ENCODE data around the gene TGIF2. TPM values are rescaled to one million over a fixed set of nuclear protein-coding genes. Genes with fewer than 3 reads are reported as not detected.
A peak's percentile ranks its signal among the peaks of the same experiment; 100 is the strongest.

The TGIF2 gene
- total and polyA plus RNA-seq, 9 of the 15 experiments (the other 6 are each of a cell fraction or from before 2014, with no cell fraction given), result 6.8 to 27.8 (median 15.7) TPM

DNA sequence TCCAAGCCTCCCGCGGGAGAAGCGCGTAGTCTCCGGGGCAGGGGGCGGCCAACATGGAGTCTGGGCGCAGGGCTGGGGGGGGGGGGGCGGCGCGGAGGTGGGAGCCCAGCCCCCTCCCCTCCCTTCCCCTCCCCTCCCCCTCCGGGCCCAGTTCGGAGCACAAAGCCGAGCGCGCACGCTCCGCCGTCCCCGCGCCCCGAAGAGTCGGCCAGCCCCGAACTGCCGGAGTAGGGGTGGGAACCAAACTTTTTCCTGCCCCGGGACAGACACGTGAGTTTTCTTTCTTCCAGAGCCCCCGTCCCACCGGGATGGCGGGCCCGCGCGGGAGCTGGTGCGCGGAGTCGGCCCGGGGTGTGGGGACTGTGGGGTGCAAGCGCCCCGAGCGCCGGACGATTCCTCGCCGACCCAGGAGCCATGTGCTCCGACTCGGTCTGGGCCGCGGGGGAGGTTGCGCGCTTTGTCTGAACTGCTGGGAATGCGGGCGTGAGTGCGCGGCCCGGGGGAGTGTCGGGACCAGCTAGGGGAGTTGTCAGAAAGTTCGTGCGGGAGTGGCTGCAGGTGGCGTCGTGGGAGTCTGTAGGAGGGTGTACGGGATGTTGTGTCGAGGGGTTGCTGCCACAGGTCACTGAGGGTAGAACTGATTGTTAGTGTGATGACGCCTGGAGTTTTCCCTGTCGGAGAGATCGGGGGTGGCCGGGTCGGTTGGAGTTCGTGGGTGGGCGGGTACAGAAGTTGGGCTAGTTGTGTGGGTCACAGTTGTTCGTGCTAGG lies 1.2 kb downstream of the TGIF2 start (continued):
- TF ChIP-seq PCBP1 (IDR thresholded peaks at IDR 0.05; ENCODE audit: low read depth, low read length, poor library complexity, severe bottlenecking) (peak; percentile 64), ARID1B (IDR thresholded peaks at IDR 0.05) (peak; percentile 50), DMBX1 (CRISPR knock-in tag; IDR thresholded peaks at IDR 0.05; ENCODE audit: borderline replicate concordance) (peak; percentile 40; the same call in 1 of the 2 replicates), HLTF (IDR thresholded peaks at IDR 0.05) (0 out of 2 replicates have a peak, but pooled peaks have one; percentile 58), ZNF282 (CRISPR knock-in tag; IDR thresholded peaks at IDR 0.05) (no peak), ZSCAN32 (CRISPR knock-in tag; IDR thresholded peaks at IDR 0.05) (no peak), FIP1L1 (IDR thresholded peaks at IDR 0.05; ENCODE audit: low read depth, low read length, poor library complexity, severe bottlenecking) (peak; percentile 56), CHD2 (IDR thresholded peaks at IDR 0.05; ENCODE audit: low read depth, low read length) (0 out of 2 replicates have a peak, but pooled peaks have one; percentile 7), ZNF76 (CRISPR knock-in tag; IDR thresholded peaks at IDR 0.05; ENCODE audit: borderline replicate concordance) (no peak), SUPT5H (IDR thresholded peaks at IDR 0.05) (peak; percentile 70), HDAC1 (IDR thresholded peaks at IDR 0.05) (peak in 1 of 2 experiments; percentile 92; a peak in 2 of 4 replicates)
- TF ChIP-seq, protein P1, sequence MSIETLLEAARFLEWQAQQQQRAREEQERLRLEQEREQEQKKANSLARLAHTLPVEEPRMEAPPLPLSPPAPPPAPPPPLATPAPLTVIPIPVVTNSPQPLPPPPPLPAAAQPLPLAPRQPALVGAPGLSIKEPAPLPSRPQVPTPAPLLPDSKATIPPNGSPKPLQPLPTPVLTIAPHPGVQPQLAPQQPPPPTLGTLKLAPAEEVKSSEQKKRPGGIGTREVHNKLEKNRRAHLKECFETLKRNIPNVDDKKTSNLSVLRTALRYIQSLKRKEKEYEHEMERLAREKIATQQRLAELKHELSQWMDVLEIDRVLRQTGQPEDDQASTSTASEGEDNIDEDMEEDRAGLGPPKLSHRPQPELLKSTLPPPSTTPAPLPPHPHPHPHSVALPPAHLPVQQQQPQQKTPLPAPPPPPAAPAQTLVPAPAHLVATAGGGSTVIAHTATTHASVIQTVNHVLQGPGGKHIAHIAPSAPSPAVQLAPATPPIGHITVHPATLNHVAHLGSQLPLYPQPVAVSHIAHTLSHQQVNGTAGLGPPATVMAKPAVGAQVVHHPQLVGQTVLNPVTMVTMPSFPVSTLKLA (conservative IDR thresholded peaks at IDR 0.05), result peak; percentile 84 to 87
- TF ChIP-seq, protein P2, sequence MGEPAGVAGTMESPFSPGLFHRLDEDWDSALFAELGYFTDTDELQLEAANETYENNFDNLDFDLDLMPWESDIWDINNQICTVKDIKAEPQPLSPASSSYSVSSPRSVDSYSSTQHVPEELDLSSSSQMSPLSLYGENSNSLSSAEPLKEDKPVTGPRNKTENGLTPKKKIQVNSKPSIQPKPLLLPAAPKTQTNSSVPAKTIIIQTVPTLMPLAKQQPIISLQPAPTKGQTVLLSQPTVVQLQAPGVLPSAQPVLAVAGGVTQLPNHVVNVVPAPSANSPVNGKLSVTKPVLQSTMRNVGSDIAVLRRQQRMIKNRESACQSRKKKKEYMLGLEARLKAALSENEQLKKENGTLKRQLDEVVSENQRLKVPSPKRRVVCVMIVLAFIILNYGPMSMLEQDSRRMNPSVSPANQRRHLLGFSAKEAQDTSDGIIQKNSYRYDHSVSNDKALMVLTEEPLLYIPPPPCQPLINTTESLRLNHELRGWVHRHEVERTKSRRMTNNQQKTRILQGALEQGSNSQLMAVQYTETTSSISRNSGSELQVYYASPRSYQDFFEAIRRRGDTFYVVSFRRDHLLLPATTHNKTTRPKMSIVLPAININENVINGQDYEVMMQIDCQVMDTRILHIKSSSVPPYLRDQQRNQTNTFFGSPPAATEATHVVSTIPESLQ (CRISPR knock-in tag; IDR thresholded peaks at IDR 0.05), result no peak
- TF ChIP-seq, protein P3, sequence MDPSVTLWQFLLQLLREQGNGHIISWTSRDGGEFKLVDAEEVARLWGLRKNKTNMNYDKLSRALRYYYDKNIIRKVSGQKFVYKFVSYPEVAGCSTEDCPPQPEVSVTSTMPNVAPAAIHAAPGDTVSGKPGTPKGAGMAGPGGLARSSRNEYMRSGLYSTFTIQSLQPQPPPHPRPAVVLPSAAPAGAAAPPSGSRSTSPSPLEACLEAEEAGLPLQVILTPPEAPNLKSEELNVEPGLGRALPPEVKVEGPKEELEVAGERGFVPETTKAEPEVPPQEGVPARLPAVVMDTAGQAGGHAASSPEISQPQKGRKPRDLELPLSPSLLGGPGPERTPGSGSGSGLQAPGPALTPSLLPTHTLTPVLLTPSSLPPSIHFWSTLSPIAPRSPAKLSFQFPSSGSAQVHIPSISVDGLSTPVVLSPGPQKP (CRISPR knock-in tag; IDR thresholded peaks at IDR 0.05), result no peak
- TF ChIP-seq, protein P4, sequence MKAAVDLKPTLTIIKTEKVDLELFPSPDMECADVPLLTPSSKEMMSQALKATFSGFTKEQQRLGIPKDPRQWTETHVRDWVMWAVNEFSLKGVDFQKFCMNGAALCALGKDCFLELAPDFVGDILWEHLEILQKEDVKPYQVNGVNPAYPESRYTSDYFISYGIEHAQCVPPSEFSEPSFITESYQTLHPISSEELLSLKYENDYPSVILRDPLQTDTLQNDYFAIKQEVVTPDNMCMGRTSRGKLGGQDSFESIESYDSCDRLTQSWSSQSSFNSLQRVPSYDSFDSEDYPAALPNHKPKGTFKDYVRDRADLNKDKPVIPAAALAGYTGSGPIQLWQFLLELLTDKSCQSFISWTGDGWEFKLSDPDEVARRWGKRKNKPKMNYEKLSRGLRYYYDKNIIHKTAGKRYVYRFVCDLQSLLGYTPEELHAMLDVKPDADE (conservative IDR thresholded peaks at IDR 0.05; ENCODE audit: control insufficient read depth, low read depth, low read length), result 0 out of 2 replicates have a peak, but pooled peaks have one; percentile 42
- TF ChIP-seq, protein P5, sequence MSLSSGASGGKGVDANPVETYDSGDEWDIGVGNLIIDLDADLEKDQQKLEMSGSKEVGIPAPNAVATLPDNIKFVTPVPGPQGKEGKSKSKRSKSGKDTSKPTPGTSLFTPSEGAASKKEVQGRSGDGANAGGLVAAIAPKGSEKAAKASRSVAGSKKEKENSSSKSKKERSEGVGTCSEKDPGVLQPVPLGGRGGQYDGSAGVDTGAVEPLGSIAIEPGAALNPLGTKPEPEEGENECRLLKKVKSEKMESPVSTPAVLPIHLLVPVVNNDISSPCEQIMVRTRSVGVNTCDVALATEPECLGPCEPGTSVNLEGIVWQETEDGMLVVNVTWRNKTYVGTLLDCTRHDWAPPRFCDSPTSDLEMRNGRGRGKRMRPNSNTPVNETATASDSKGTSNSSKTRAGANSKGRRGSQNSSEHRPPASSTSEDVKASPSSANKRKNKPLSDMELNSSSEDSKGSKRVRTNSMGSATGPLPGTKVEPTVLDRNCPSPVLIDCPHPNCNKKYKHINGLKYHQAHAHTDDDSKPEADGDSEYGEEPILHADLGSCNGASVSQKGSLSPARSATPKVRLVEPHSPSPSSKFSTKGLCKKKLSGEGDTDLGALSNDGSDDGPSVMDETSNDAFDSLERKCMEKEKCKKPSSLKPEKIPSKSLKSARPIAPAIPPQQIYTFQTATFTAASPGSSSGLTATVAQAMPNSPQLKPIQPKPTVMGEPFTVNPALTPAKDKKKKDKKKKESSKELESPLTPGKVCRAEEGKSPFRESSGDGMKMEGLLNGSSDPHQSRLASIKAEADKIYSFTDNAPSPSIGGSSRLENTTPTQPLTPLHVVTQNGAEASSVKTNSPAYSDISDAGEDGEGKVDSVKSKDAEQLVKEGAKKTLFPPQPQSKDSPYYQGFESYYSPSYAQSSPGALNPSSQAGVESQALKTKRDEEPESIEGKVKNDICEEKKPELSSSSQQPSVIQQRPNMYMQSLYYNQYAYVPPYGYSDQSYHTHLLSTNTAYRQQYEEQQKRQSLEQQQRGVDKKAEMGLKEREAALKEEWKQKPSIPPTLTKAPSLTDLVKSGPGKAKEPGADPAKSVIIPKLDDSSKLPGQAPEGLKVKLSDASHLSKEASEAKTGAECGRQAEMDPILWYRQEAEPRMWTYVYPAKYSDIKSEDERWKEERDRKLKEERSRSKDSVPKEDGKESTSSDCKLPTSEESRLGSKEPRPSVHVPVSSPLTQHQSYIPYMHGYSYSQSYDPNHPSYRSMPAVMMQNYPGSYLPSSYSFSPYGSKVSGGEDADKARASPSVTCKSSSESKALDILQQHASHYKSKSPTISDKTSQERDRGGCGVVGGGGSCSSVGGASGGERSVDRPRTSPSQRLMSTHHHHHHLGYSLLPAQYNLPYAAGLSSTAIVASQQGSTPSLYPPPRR (CRISPR knock-in tag; IDR thresholded peaks at IDR 0.05; ENCODE audit: borderline replicate concordance), result 0 out of 2 replicates have a peak, but pooled peaks have one; percentile 39

Data from K562 (cell line).